Endothelial cell (in vitro differentiated cells): ENCODE results near the gene LZTFL1. TPM values are rescaled to one million over a fixed set of nuclear protein-coding genes. Genes with fewer than 3 reads are reported as not detected.

Experiments used
- DNase-seq: peaks from one replicate; pipeline ENCODE4 v3.0.0; 2021; ENCODE audit warnings: low spot score
- H3K27ac Mint-ChIP-seq: one replicate; pipeline ENCODE4 v1.8.0; 2021; ENCODE audit warnings: mixed read lengths, inconsistent platforms; ENCODE audit not compliant: unreplicated experiment
- H3K27me3 Mint-ChIP-seq: one replicate; pipeline ENCODE4 v1.8.0; 2021; ENCODE audit warnings: mild to moderate bottlenecking, moderate library complexity, mixed read lengths, inconsistent platforms; ENCODE audit not compliant: unreplicated experiment
- H3K36me3 Mint-ChIP-seq: one replicate; pipeline ENCODE4 v1.8.0; 2021; ENCODE audit warnings: mild to moderate bottlenecking, low read depth, mixed read lengths, inconsistent platforms; ENCODE audit not compliant: unreplicated experiment
- H3K4me1 Mint-ChIP-seq: one replicate; pipeline ENCODE4 v1.8.0; 2021; ENCODE audit warnings: mild to moderate bottlenecking, mixed read lengths, inconsistent platforms; ENCODE audit not compliant: unreplicated experiment
- H3K4me3 Mint-ChIP-seq: one replicate; pipeline ENCODE4 v1.8.0; 2021; ENCODE audit warnings: mild to moderate bottlenecking, mixed read lengths, inconsistent platforms; ENCODE audit not compliant: unreplicated experiment
- H3K9me3 Mint-ChIP-seq: one replicate; pipeline ENCODE4 v1.8.0; 2021; ENCODE audit warnings: mixed read lengths, inconsistent platforms; ENCODE audit not compliant: unreplicated experiment
- CTCF ChIP-seq: fragments of 200-600 bp; sonication (generic); IDR thresholded peaks from one replicate; pipeline ENCODE4 v1.5.0; 2021; ENCODE audit warnings: antibody characterized with exemption; ENCODE audit not compliant: unreplicated experiment
- total RNA-seq: library from RNA; stranded (reverse); fragmentation: NEBNext Ultra II Directional; extraction: Animal tissue kit (Norgen Biotek cat#: 25700); gene quantifications from one replicate; pipeline ENCODE4 v1.2.1, GENCODE V29; 2021; ENCODE audit not compliant: unreplicated experiment

The LZTFL1 gene
- total RNA-seq, 1 donor from 2014 or later = 19.5 TPM

- Mint-ChIP-seq H3K9me3 (no peaks in the 10 kb centered on the region), H3K4me3 (no peak overlapping the region), H3K36me3 (no peaks in the 10 kb centered on the region), H3K27me3 (peaks cover 3% of the 10 kb centered on the region), H3K4me1 (no peaks in the 10 kb centered on the region), H3K27ac (no peak overlapping the region)
- no peak for TF ChIP-seq CTCF
- no peak for DNase-seq
Measured at GRCh38 chr3:45803252-45803935, 38.5 kb downstream of the LZTFL1 start.

- H3K27ac Mint-ChIP-seq = no peak overlapping the region
Measured at GRCh38 chr3:45802146-45802545, 39.8 kb downstream of the LZTFL1 start.

GRCh38 chr3:45800611-45801010 is 41.3 kb downstream of the LZTFL1 start:
- H3K4me3 Mint-ChIP-seq = no peak overlapping the region
- no peak for TF ChIP-seq CTCF
- peaks cover 10% of the 10 kb centered on the region for H3K27me3 Mint-ChIP-seq
- no peak overlapping the region for H3K27ac Mint-ChIP-seq
- no peaks in the 10 kb centered on the region for H3K4me1 Mint-ChIP-seq
- no peaks in the 10 kb centered on the region for H3K36me3 Mint-ChIP-seq
- no peak for DNase-seq
- H3K9me3 Mint-ChIP-seq = no peaks in the 10 kb centered on the region

More at GRCh38 chr3:45802146-45802545, 39.8 kb downstream of the LZTFL1 start:
- DNase-seq = no peak
- Mint-ChIP-seq H3K4me1 (no peaks in the 10 kb centered on the region), H3K4me3 (no peak overlapping the region), H3K27me3 (peaks cover 6% of the 10 kb centered on the region), H3K9me3 (no peaks in the 10 kb centered on the region), H3K36me3 (no peaks in the 10 kb centered on the region)
- no peak for TF ChIP-seq CTCF

- Mint-ChIP-seq H3K27me3 (peaks cover 14% of the 10 kb centered on the region), H3K9me3 (no peaks in the 10 kb centered on the region), H3K4me1 (peaks cover 4% of the 10 kb centered on the region), H3K36me3 (no peaks in the 10 kb centered on the region), H3K27ac (no peak overlapping the region), H3K4me3 (no peak overlapping the region)
- DNase-seq = no peak
- no peak for TF ChIP-seq CTCF
Measured at GRCh38 chr3:45799586-45799985, 42.3 kb downstream of the LZTFL1 start.

- no peaks in the 10 kb centered on the region for H3K36me3 Mint-ChIP-seq
- DNase-seq = no peak
- H3K27me3 Mint-ChIP-seq = peaks cover 14% of the 10 kb centered on the region
- H3K27ac Mint-ChIP-seq = no peak overlapping the region
- no peaks in the 10 kb centered on the region for H3K9me3 Mint-ChIP-seq
- H3K4me3 Mint-ChIP-seq = no peak overlapping the region
- TF ChIP-seq CTCF = no peak
- peaks cover 4% of the 10 kb centered on the region for H3K4me1 Mint-ChIP-seq
Measured at GRCh38 chr3:45798034-45798433, 43.9 kb downstream of the LZTFL1 start.
